A549 (cell line): Measurements from ENCODE around the gene PDE4D. TPM values are rescaled to one million over a fixed set of nuclear protein-coding genes. Genes with fewer than 3 reads are reported as not detected.

ENCODE experiments used
- ATAC-seq, 2 experiments: fragments of 200-7000 bp in 1 of 2; fragments of >200 bp in 1 of 2; cut with Nextera tagmentation in 1 of 2; cut with Tn5 transposase in 1 of 2; 3 replicates each; pipeline versions ENCODE4 v1.8.0 to v1.9.1; 2018 to 2020; ENCODE audit warnings: mild to moderate bottlenecking in 1 of 2, moderate library complexity in 1 of 2
- CTCF ChIA-PET: fragments of 300-600 bp; sonication (Branson Sonifier 250); formaldehyde crosslinking; extraction: SDS; loops from one replicate; lab custom pipeline; 2021; ENCODE audit warnings: antibody characterized with exemption, inconsistent platforms; lab: Yijun Ruan, JAX
- POLR2A ChIA-PET: fragments of 350-600 bp; formaldehyde crosslinking; extraction: SDS; loops from one replicate; lab custom pipeline; 2021; ENCODE audit warnings: antibody characterized with exemption, inconsistent platforms; lab: Yijun Ruan, JAX
- DNase-seq, 2 experiments: peaks; one replicate each; pipeline versions ENCODE4 v3.0.0 to v3.0.0-alpha.2; 2011 to 2016; ENCODE audit warnings: low read depth in 1 of 2, low spot score in 1 of 2
- FAIRE-seq: peaks from 2 replicates; lab custom pipeline; 2011; peaks lifted over from hg19 to GRCh38; lab: Jason Lieb, UNC
- H3K27ac ChIP-seq, 2 experiments: fragments of >200 bp; sonication (Bioruptor Twin); formaldehyde crosslinking; 3 replicates each; pipeline ENCODE4 v1.5.1; 2016 to 2017
- H3K4me1 ChIP-seq: fragments of >200 bp; sonication (Bioruptor Twin); formaldehyde crosslinking; 3 replicates; pipeline ENCODE4 v1.6.1; 2016
- H3K4me2 ChIP-seq: fragments of >200 bp; sonication (Bioruptor Twin); formaldehyde crosslinking; 3 replicates; pipeline ENCODE4 v1.6.1; 2016
- H3K4me3 ChIP-seq: fragments of >200 bp; sonication (Bioruptor Twin); formaldehyde crosslinking; 3 replicates; pipeline ENCODE4 v1.5.1; 2016
- H3K9me3 ChIP-seq: fragments of >200 bp; sonication (Bioruptor Twin); formaldehyde crosslinking; 3 replicates; pipeline ENCODE4 v1.6.1; 2016
- ATOH8 ChIP-seq: fragments of 250-450 bp; sonication (Bioruptor Pico); IDR thresholded peaks from 2 replicates; pipeline ENCODE4 v1.5.0; 2020; ENCODE audit warnings: low read depth, mild to moderate bottlenecking, moderate library complexity
- CBX2 ChIP-seq: fragments of 200-600 bp; sonication (generic); IDR thresholded peaks from 2 replicates; pipeline ENCODE4 v1.6.1; 2016; ENCODE audit warnings: low read depth, mild to moderate bottlenecking, borderline replicate concordance
- CEBPB ChIP-seq, 2 experiments: fragments of >200 bp in 1 of 2; sonication (Bioruptor Twin) in 1 of 2; formaldehyde crosslinking in 1 of 2; IDR thresholded peaks; 2 replicates each; pipeline ENCODE4 v1.6.1; 2012 to 2016
- CHD2 ChIP-seq: fragments of 150-350 bp; IDR thresholded peaks from 2 replicates; pipeline ENCODE4 v1.6.1; 2014; ENCODE audit warnings: low read length; ENCODE audit not compliant: partially characterized antibody
- EHF ChIP-seq: fragments of 250-450 bp; sonication (Bioruptor Pico); IDR thresholded peaks from 2 replicates; pipeline ENCODE4 v1.5.0; 2020; ENCODE audit warnings: mild to moderate bottlenecking
- EHMT2 ChIP-seq: fragments of 200-600 bp; sonication (generic); IDR thresholded peaks from 2 replicates; pipeline ENCODE4 v1.6.1; 2016; ENCODE audit warnings: antibody characterized with exemption, low read depth, mild to moderate bottlenecking, moderate library complexity
- EP300 ChIP-seq, 2 experiments: fragments of >200 bp; sonication (Bioruptor Twin); formaldehyde crosslinking; IDR thresholded peaks; 2 replicates in 1 of 2; 3 replicates in 1 of 2; pipeline ENCODE4 v1.6.1; 2016 to 2017
- FOSL2 ChIP-seq, 2 experiments: fragments of 450-650 bp in 1 of 2; fragments of >200 bp in 1 of 2; sonication (Bioruptor Twin) in 1 of 2; formaldehyde crosslinking; IDR thresholded peaks; 2 replicates each; pipeline versions ENCODE4 v1.5.0 to v1.6.1; 2016 to 2020; ENCODE audit warnings: mild to moderate bottlenecking in 1 of 2, moderate library complexity in 1 of 2
- FOXS1 ChIP-seq: fragments of 250-450 bp; sonication (Bioruptor Pico); IDR thresholded peaks from 2 replicates; pipeline ENCODE4 v1.5.0; 2020; ENCODE audit warnings: mild to moderate bottlenecking, moderate library complexity
- GATA3 ChIP-seq: IDR thresholded peaks from 2 replicates; pipeline ENCODE4 v1.6.1; 2012; ENCODE audit warnings: borderline replicate concordance
- HEYL ChIP-seq: fragments of 250-450 bp; sonication (Bioruptor Pico); IDR thresholded peaks from 2 replicates; pipeline ENCODE4 v1.8.0; 2021; ENCODE audit warnings: mild to moderate bottlenecking, moderate library complexity
- HOXB5 ChIP-seq: fragments of 250-450 bp; sonication (Bioruptor Pico); IDR thresholded peaks from 2 replicates; pipeline ENCODE4 v1.5.0; 2020; ENCODE audit warnings: mild to moderate bottlenecking, moderate library complexity
- KDM5A ChIP-seq: fragments of 200-600 bp; sonication (generic); IDR thresholded peaks from 2 replicates; pipeline ENCODE4 v1.6.1; 2016; ENCODE audit warnings: antibody characterized with exemption, mild to moderate bottlenecking
- MAFK ChIP-seq: fragments of 450-650 bp; IDR thresholded peaks from 2 replicates; pipeline ENCODE4 v1.6.1; 2014; ENCODE audit not compliant: partially characterized antibody
- MAZ ChIP-seq: fragments of 150-350 bp; IDR thresholded peaks from 2 replicates; pipeline ENCODE4 v1.6.1; 2014; ENCODE audit warnings: antibody characterized with exemption, low read depth, low read length, borderline replicate concordance
- NFE2L2 ChIP-seq: fragments of 150-350 bp; conservative IDR thresholded peaks from 2 replicates; pipeline ENCODE4 v1.6.1; 2014; ENCODE audit warnings: low read length
- POLR2A ChIP-seq: IDR thresholded peaks from 2 replicates; pipeline ENCODE4 v1.6.1; 2012; ENCODE audit warnings: mild to moderate bottlenecking, low read length
- RAD21 ChIP-seq, 2 experiments: fragments of >200 bp in 1 of 2; sonication (Bioruptor Twin) in 1 of 2; formaldehyde crosslinking in 1 of 2; IDR thresholded peaks in 1 of 2; conservative IDR thresholded peaks in 1 of 2; 2 replicates in 1 of 2; 3 replicates in 1 of 2; pipeline ENCODE4 v1.6.1; 2012 to 2018; ENCODE audit warnings: inconsistent platforms in 1 of 2
- RCOR1 ChIP-seq: fragments of 150-350 bp; IDR thresholded peaks from 2 replicates; pipeline ENCODE4 v1.6.1; 2014; ENCODE audit warnings: antibody characterized with exemption, low read length, low read depth
- RFX5 ChIP-seq: fragments of 450-650 bp; IDR thresholded peaks from 2 replicates; pipeline ENCODE4 v1.7.1; 2014; ENCODE audit warnings: antibody characterized with exemption, mild to moderate bottlenecking, moderate library complexity
- SMC3 ChIP-seq: fragments of >200 bp; sonication (Bioruptor Twin); formaldehyde crosslinking; IDR thresholded peaks from 3 replicates; pipeline ENCODE4 v1.6.1; 2018; ENCODE audit warnings: inconsistent platforms
- SREBF2 ChIP-seq: fragments of 450-650 bp; IDR thresholded peaks from 2 replicates; pipeline ENCODE4 v1.6.1; 2014; ENCODE audit warnings: mild to moderate bottlenecking, moderate library complexity
- TFCP2L1 ChIP-seq: fragments of 250-450 bp; sonication (Bioruptor Pico); IDR thresholded peaks from 2 replicates; pipeline ENCODE4 v1.5.0; 2021; ENCODE audit warnings: mild to moderate bottlenecking
- TP53 ChIP-seq: fragments of 250-450 bp; sonication (Bioruptor Pico); IDR thresholded peaks from 2 replicates; pipeline ENCODE4 v1.5.0; 2021; ENCODE audit warnings: mild to moderate bottlenecking, moderate library complexity
- ZC3H11A ChIP-seq: fragments of 450-650 bp; IDR thresholded peaks from 2 replicates; pipeline ENCODE4 v1.6.1; 2014; ENCODE audit warnings: antibody characterized with exemption, mild to moderate bottlenecking
- ZFP36 ChIP-seq: fragments of 450-650 bp; IDR thresholded peaks from 2 replicates; pipeline ENCODE4 v1.6.1; 2014; ENCODE audit warnings: borderline replicate concordance; ENCODE audit not compliant: partially characterized antibody
- ZNF302 ChIP-seq: fragments of 250-450 bp; sonication (Bioruptor Pico); IDR thresholded peaks from 2 replicates; pipeline ENCODE4 v1.9.0; 2021; ENCODE audit warnings: inconsistent platforms, mild to moderate bottlenecking, moderate library complexity
- ZSCAN20 ChIP-seq: fragments of 250-450 bp; sonication (Bioruptor Pico); IDR thresholded peaks from 2 replicates; pipeline ENCODE4 v1.8.0; 2022; ENCODE audit warnings: mild to moderate bottlenecking, moderate library complexity
- WGBS: methylation state at CpG from one replicate; pipeline ENCODE4 v1.1.6; 2017; ENCODE audit errors: missing lambda C conversion rate; 5-methylcytosine and 5-hydroxymethylcytosine counted together
- polyA plus RNA-seq, 4 experiments: library from polyadenylated mRNA; depleted of rRNA in 3 of 4; stranded (reverse); fragments of >200 nt; fragmentation: RNase III in 1 of 4; extraction: RNeasy Plus Mini Kit Qiagen cat#74134 plus additional on column Dnase treatment in 1 of 4; gene quantifications; 2 replicates in 3 of 4; 3 replicates in 1 of 4; pipeline ENCODE4 v1.2.3, GENCODE V29; 2011 to 2017
- TF ChIP-seq, protein P1 (sequence below): fragments of 200-600 bp; sonication (generic); IDR thresholded peaks from 2 replicates; pipeline ENCODE4 v1.6.1; 2016; ENCODE audit warnings: antibody characterized with exemption, mild to moderate bottlenecking, moderate library complexity

PDE4D gene
- polyA plus RNA-seq, 2 of the 4 experiments (the other 2 are of a cell fraction) = 74.0 to 213 TPM

DNA sequence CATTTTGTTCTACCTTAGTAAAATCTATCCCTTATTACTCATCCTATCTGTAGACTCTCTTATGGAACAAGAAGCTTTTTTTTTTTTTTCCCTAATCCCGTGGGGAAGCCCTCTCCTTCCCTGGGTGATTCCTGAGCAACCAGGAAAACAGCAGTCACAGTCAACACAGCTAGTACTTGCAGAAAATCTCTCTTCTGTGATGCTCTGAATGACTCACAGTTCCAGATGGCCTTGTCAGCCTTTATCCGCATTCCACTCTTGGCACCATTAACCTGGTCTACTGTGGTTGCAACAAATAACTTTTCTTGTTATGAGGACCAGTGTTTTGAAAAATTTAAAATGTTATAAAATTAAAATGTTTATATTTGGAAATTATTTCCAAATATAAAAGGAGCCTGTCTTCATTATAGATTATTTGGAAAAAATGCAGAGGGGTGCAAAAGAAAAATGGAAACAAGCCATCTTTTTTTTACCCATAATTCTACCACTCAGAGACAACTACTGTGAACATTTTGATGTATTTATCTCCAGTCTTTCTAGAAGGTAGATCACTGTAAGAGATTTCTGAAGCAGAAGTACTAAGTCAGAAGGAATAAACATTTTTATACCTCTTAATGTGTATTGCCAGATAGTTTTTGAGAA is 824.0 kb downstream of the PDE4D start (continued):
- peak; percentile 82 for TF ChIP-seq FOSL2 (IDR thresholded peaks at IDR 0.05)
- peak; percentile 95 for TF ChIP-seq FOSL2 (CRISPR knock-in tag; IDR thresholded peaks at IDR 0.05)
- TF ChIP-seq TFCP2L1 (CRISPR knock-in tag) = no peak
- no peak for TF ChIP-seq ZC3H11A
- peak; percentile 39; the same call in 1 of the 2 replicates for TF ChIP-seq ZNF302 (CRISPR knock-in tag)
- peak; percentile 22 to 30; a peak in 1 of 5 replicates for TF ChIP-seq RAD21 (conservative IDR thresholded peaks at IDR 0.05 in 1 of 2, IDR thresholded peaks at IDR 0.05 in 1 of 2)
- peak in 1 of 2 experiments; percentile 48; a peak in 2 of 5 replicates for TF ChIP-seq EP300 (IDR thresholded peaks at IDR 0.05)
- peak; percentile 63 for TF ChIP-seq MAFK
- TF ChIP-seq EHF (CRISPR knock-in tag) = peak; percentile 70; the same call in 1 of the 2 replicates
- TF ChIP-seq SREBF2 = no peak
- TF ChIP-seq EHMT2 = no peak
- no peak for TF ChIP-seq ZFP36
- TF ChIP-seq TP53 = no peak
- no peak for TF ChIP-seq NFE2L2
- no peak for TF ChIP-seq RFX5
- peak; percentile 92 for TF ChIP-seq ATOH8 (CRISPR knock-in tag)
- no peak for TF ChIP-seq SMC3
- TF ChIP-seq ZSCAN20 (CRISPR knock-in tag) = peak; percentile 79; the same call in 1 of the 2 replicates
- TF ChIP-seq GATA3 = peak; percentile 79
- TF ChIP-seq POLR2A = no peak
- no peak for TF ChIP-seq CHD2
- peak; percentile 77 for TF ChIP-seq FOXS1 (CRISPR knock-in tag)
- no peak for TF ChIP-seq KDM5A

DNA sequence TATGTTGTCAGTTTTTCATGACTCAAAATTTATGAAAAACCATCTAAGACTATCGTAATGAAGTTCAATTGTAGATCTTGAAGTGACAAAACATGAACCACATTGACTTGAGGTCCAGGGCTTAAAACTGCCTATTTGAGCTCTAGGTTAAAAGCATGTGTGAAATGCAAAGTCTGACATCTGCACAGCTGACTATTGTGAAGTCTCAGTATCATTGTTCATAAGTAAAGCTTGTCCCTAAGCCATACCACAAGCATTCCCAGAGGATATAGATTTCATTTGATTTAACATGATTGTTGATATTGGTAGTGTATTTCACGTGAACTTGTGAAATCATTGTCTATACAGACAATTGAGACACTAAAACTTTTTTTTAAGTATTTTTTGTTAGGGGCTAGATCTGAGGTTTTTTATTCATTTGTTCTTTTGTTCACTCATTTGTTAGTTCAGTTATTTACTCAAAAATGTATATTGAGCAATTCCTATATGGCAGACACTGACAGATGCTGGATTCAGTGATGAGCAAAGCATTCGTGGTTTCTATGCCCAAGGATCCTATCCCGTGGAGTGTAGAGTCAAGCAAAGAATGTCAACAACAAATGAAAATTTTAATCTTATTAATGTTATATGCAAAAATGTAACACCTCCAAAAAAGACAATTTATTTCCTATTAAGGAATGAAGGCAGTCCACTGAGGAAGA is 825.4 kb downstream of the PDE4D start:
- DNase-seq = no peak
- TF ChIP-seq CEBPB (IDR thresholded peaks at IDR 0.05) (peak; percentile 46 to 60; a peak in 2 of 4 replicates), MAFK (no peak)
- Histone ChIP-seq H3K27ac (peak overlapping the region; percentile 85 to 98), H3K9me3 (no peaks in the 10 kb centered on the region), H3K4me3 (no peak overlapping the region), H3K4me1 (peaks cover 98% of the 10 kb centered on the region), H3K4me2 (peak overlapping the region; percentile 74)
- ChIA-PET POLR2A (no interaction called here), CTCF (interaction anchor here (0.9 to 1.0 kb wide), 2 partner anchors 12 to 177 kb away, joined by 3 read pairs; no protein-coding TSS in a partner anchor)
- WGBS = 60% methylated on average over 4 of the region's 4 CpGs
- no peak for FAIRE-seq
- no peak for ATAC-seq

DNA sequence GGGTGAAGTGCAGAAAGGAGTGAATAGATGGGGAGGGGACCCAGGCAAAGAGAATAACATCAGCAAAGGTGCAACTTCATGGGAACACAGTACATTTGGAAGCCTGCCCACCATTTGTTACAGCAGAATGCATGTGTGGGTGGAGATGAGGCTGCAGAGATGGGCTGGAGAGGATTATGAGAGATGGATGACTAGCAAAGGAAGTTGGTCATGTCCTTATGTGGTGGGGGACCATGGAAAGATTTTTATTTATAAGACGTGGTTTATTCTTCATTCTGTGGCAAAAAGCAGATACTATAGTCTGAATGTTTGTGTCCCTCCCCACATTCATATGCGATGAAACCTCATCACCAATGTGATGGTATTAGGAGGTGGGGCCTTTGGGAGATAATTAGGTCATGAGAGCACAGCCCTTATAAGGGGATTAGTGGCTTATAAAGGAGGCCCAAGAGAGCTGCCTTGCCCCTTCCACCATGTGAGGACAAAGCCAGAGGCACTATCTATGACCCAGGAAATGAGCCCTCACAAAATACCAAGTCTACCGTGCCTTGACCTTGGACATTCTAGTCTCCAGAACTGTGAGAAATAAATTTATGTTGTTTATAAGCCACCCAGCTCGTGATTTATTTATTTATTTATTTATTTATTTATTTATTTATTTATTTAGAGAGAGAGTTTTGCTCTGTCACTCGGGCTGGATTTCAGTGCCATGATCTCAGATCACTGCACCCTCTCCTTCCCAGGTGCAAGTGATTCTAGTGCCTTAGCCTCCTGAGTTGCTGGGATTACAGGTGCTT is 827.0 kb downstream of the PDE4D start:
- DNase-seq (peak in 1 of 2 experiments; percentile 81), ATAC-seq (peak in 1 of 2 experiments; percentile 27; a peak in 3 of 6 replicates), FAIRE-seq (no peak)
- H3K4me3 ChIP-seq = no peak overlapping the region
- H3K27ac ChIP-seq = peak overlapping the region; percentile 95 to 98
- H3K4me2 ChIP-seq = peak overlapping the region; percentile 74
- H3K9me3 ChIP-seq = no peaks in the 10 kb centered on the region
- peaks cover 98% of the 10 kb centered on the region for H3K4me1 ChIP-seq
- CTCF ChIA-PET = interaction anchor here (0.9 to 2.6 kb wide), 2 partner anchors 18 to 108 kb away, joined by 3 to 10 read pairs; no protein-coding TSS in a partner anchor
- POLR2A ChIA-PET = no interaction called here
- WGBS = 52% methylated on average over 5 of the region's 5 CpGs
- TF ChIP-seq CHD2 = no peak
- TF ChIP-seq ZC3H11A = peak; percentile 100
- TF ChIP-seq MAZ = no peak
- no peak for TF ChIP-seq SREBF2
- TF ChIP-seq RAD21 (conservative IDR thresholded peaks at IDR 0.05 in 1 of 2, IDR thresholded peaks at IDR 0.05 in 1 of 2) = no peak
- peak; percentile 19; the same call in 1 of the 2 replicates for TF ChIP-seq HOXB5 (CRISPR knock-in tag)
- no peak for TF ChIP-seq CBX2
- TF ChIP-seq RCOR1 = no peak
- no peak for TF ChIP-seq HEYL (CRISPR knock-in tag)
- TF ChIP-seq TFCP2L1 (CRISPR knock-in tag) = no peak
- no peak for TF ChIP-seq NFE2L2
- TF ChIP-seq, protein P1, sequence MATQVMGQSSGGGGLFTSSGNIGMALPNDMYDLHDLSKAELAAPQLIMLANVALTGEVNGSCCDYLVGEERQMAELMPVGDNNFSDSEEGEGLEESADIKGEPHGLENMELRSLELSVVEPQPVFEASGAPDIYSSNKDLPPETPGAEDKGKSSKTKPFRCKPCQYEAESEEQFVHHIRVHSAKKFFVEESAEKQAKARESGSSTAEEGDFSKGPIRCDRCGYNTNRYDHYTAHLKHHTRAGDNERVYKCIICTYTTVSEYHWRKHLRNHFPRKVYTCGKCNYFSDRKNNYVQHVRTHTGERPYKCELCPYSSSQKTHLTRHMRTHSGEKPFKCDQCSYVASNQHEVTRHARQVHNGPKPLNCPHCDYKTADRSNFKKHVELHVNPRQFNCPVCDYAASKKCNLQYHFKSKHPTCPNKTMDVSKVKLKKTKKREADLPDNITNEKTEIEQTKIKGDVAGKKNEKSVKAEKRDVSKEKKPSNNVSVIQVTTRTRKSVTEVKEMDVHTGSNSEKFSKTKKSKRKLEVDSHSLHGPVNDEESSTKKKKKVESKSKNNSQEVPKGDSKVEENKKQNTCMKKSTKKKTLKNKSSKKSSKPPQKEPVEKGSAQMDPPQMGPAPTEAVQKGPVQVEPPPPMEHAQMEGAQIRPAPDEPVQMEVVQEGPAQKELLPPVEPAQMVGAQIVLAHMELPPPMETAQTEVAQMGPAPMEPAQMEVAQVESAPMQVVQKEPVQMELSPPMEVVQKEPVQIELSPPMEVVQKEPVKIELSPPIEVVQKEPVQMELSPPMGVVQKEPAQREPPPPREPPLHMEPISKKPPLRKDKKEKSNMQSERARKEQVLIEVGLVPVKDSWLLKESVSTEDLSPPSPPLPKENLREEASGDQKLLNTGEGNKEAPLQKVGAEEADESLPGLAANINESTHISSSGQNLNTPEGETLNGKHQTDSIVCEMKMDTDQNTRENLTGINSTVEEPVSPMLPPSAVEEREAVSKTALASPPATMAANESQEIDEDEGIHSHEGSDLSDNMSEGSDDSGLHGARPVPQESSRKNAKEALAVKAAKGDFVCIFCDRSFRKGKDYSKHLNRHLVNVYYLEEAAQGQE = no peak
